Bronchial epithelial cell (primary cell): ENCODE data around the gene RGS9. TPM values are rescaled to one million over a fixed set of nuclear protein-coding genes. Genes with fewer than 3 reads are reported as not detected.
A peak's percentile ranks its signal among the peaks of the same experiment; 100 is the strongest.
"Not testable (repeated sequence)": the region's sequence is repeated elsewhere in the genome, so short reads cannot be mapped to it uniquely, and the experiment has no call there.

ENCODE experiments used
- DNase-seq: peaks from one replicate; pipeline ENCODE4 v3.0.0-alpha.2; 2010; ENCODE audit warnings: low read depth
- FAIRE-seq: peaks from 2 replicates; lab custom pipeline; 2011; peaks lifted over from hg19 to GRCh38; lab: Jason Lieb, UNC
- H3K27me3 ChIP-seq: 2 replicates; pipeline ENCODE4 v1.5.1; 2011; ENCODE audit warnings: low read length; ENCODE audit not compliant: control insufficient read depth, insufficient read depth
- H3K36me3 ChIP-seq: 2 replicates; pipeline ENCODE4 v1.5.1; 2011; ENCODE audit warnings: low read length; ENCODE audit not compliant: control insufficient read depth, insufficient read depth
- H3K4me3 ChIP-seq: 2 replicates; pipeline ENCODE4 v1.5.1; 2011; ENCODE audit warnings: mild to moderate bottlenecking, low read depth, low read length, control low read depth
- CTCF ChIP-seq: IDR thresholded peaks from 2 replicates; pipeline ENCODE4 v1.5.1; 2011; ENCODE audit warnings: mild to moderate bottlenecking, moderate library complexity, low read length, control low read depth, inconsistent platforms; ENCODE audit not compliant: insufficient read depth, severe bottlenecking
- total RNA-seq: library from RNA; depleted of rRNA; stranded (reverse); fragments of >200 nt; gene quantifications from 2 replicates; pipeline ENCODE4 v1.2.1, GENCODE V29; 2014

Gene RGS9
- total RNA-seq, result 0.90 and 1.1 TPM in 2 replicates

GRCh38 chr17:65137021-65137939 is at the start of gene RGS9:
TSS of gene RGS9 (plus strand) at chr17:65137370. CDS start at chr17:65137541, 171 bp downstream.
- peaks cover 4% of the 10 kb centered on the region for H3K27me3 ChIP-seq
- peak within 1 kb of the TSS; percentile 31 for H3K4me3 ChIP-seq
- FAIRE-seq (no peak), DNase-seq (peak; percentile 48)
- no peaks in the 10 kb centered on the region for H3K36me3 ChIP-seq
- peak; percentile 90 for TF ChIP-seq CTCF

GRCh38 chr17:65088621-65089360 is 48.4 kb upstream of the RGS9 start:
- peaks cover 1% of the 10 kb centered on the region for H3K27me3 ChIP-seq
- no peak for TF ChIP-seq CTCF
- DNase-seq (peak; percentile 90), FAIRE-seq (peak; percentile 23)
- no peaks in the 10 kb centered on the region for H3K36me3 ChIP-seq
- H3K4me3 ChIP-seq, result no peak overlapping the region

- FAIRE-seq (no peak), DNase-seq (peak; percentile 55)
- TF ChIP-seq CTCF, result no peak
- Histone ChIP-seq H3K4me3 (no peak overlapping the region), H3K27me3 (no peaks in the 10 kb centered on the region), H3K36me3 (no peaks in the 10 kb centered on the region)
These were observed 44.9 kb upstream of the RGS9 start for GRCh38 chr17:65092262-65092661.

- H3K36me3 ChIP-seq, FAIRE-seq, H3K4me3 ChIP-seq, DNase-seq, H3K27me3 ChIP-seq: not testable (repeated sequence)
These were observed 44.3 kb upstream of the RGS9 start for GRCh38 chr17:65092721-65093356.

GRCh38 chr17:65093930-65094329 is 43.2 kb upstream of the RGS9 start:
- peak; percentile 14 for TF ChIP-seq CTCF
- Histone ChIP-seq H3K27me3 (no peaks in the 10 kb centered on the region), H3K36me3 (no peaks in the 10 kb centered on the region), H3K4me3 (no peak overlapping the region)
- DNase-seq (no peak), FAIRE-seq (no peak)

- FAIRE-seq (no peak), DNase-seq (no peak)
- no peak overlapping the region for H3K4me3 ChIP-seq
- H3K27me3 ChIP-seq, result no peaks in the 10 kb centered on the region
- no peaks in the 10 kb centered on the region for H3K36me3 ChIP-seq
- TF ChIP-seq CTCF, result no peak
These were observed 41.7 kb upstream of the RGS9 start for GRCh38 chr17:65095465-65095864.

- FAIRE-seq, H3K36me3 ChIP-seq, H3K27me3 ChIP-seq, H3K4me3 ChIP-seq, DNase-seq: not testable (repeated sequence)
These were observed 40.8 kb upstream of the RGS9 start for GRCh38 chr17:65096382-65096781.
